ENCODE data around the gene IRS2.

GRCh38 chr13:109720758-109721184 lies 65.6 kb downstream of the IRS2 start:
- peak; percentile 59 to 63 for TF ChIP-seq RAD21 (IDR thresholded peaks at IDR 0.05)
- no peak for TF ChIP-seq CTCF (IDR thresholded peaks at IDR 0.05; ENCODE audit: low read depth, low read length, missing input control)
- peak; percentile 94 to 98 for TF ChIP-seq JUND (IDR thresholded peaks at IDR 0.05)
- TF ChIP-seq FOXA2 (IDR thresholded peaks at IDR 0.05), result peak; percentile 82
- peak; percentile 88 for TF ChIP-seq MAX (IDR thresholded peaks at IDR 0.05)
- TF ChIP-seq YY1 (IDR thresholded peaks at IDR 0.05), result peak; percentile 87
- peak; percentile 64 for TF ChIP-seq TAF1 (conservative IDR thresholded peaks at IDR 0.05)
- peak; percentile 64 to 92 for TF ChIP-seq EGR1 (IDR thresholded peaks at IDR 0.05; ENCODE audit: low read depth in 2 of 2)
- TF ChIP-seq ZBTB33 (IDR thresholded peaks at IDR 0.05), result peak; percentile 94
- TF ChIP-seq GABPA (IDR thresholded peaks at IDR 0.05 in 1 of 2, conservative IDR thresholded peaks at IDR 0.05 in 1 of 2), result peak in 1 of 2 donors; percentile 37
- TF ChIP-seq REST (IDR thresholded peaks at IDR 0.05), result peak; percentile 84
- TF ChIP-seq NR2F2 (IDR thresholded peaks at IDR 0.05), result peak; percentile 83
- peak; percentile 99 for TF ChIP-seq RXRA (IDR thresholded peaks at IDR 0.05)
